Right cardiac atrium (tissue), 5 donors: Measurements from ENCODE around the gene GOLGA5. TPM values are rescaled to one million over a fixed set of nuclear protein-coding genes. Genes with fewer than 3 reads are reported as not detected.
"Not testable (repeated sequence)": the region's sequence is repeated elsewhere in the genome, so short reads cannot be mapped to it uniquely, and the experiment has no call there.

ENCODE experiments used
- ATAC-seq, 2 donors: fragments of 200-7000 bp; cut with Tn5 transposase; one replicate each; pipeline versions ENCODE4 v1.8.0 to v1.9.1; 2020; ENCODE audit warnings: moderate library complexity in 2 of 2, mild to moderate bottlenecking in 1 of 2
- DNase-seq, 3 donors: peaks; one replicate each; pipeline ENCODE4 v3.0.0-alpha.2; 2020
- H3K27ac ChIP-seq: one replicate; pipeline ENCODE4 v1.5.1; 2013; ENCODE audit warnings: mild to moderate bottlenecking, low read length, control low read depth, moderate library complexity
- H3K27me3 ChIP-seq: one replicate; pipeline ENCODE4 v1.6.1; 2013; ENCODE audit not compliant: control insufficient read depth, insufficient read depth
- H3K4me1 ChIP-seq: one replicate; pipeline ENCODE4 v1.6.1; 2013; ENCODE audit warnings: low read length; ENCODE audit not compliant: control insufficient read depth, insufficient read depth
- H3K4me3 ChIP-seq: one replicate; pipeline ENCODE4 v1.5.1; 2013; ENCODE audit warnings: low read length, control low read depth
- H3K9me3 ChIP-seq: one replicate; pipeline ENCODE4 v1.6.1; 2013; ENCODE audit warnings: low read length; ENCODE audit not compliant: control insufficient read depth
- WGBS: extraction: QIAGEN DNeasy Blood & Tissue Kit; methylation state at CpG from one replicate; pipeline ENCODE4 v1.1.7; 2013; 5-methylcytosine and 5-hydroxymethylcytosine counted together
- intact Hi-C, 4 donors: fragments of 100-400 bp; cut with DNase I; formaldehyde crosslinking; loops; one replicate each; pipeline versions ENCODE4 v1.11.0 to v1.14.0; 2022 to 2023
- long read RNA-seq, 4 donors: library from polyadenylated mRNA; unstranded; transcript quantifications; one replicate each; pipeline ENCODE4 v2.0.0, GENCODE V29; 2020 to 2021
- polyA plus RNA-seq: library from polyadenylated mRNA; stranded (reverse); fragments of 200-250 nt; gene quantifications from one replicate; pipeline ENCODE4 v1.2.3, GENCODE V29; 2013
- total RNA-seq, 4 donors: library from RNA; stranded (reverse); fragmentation: NEBNext Ultra II Directional; extraction: Animal tissue kit (Norgen Biotek cat#: 25700); gene quantifications; one replicate each; pipeline ENCODE4 v1.2.1, GENCODE V29; 2021
- donor health status: healthy with polysubstance abuse.
- donor health status: DM: no; HTN: yes; CAD: no.
- donor health status: DM: no; HTN: no; CAD: no.
- donor health status: DM: no; HTN: yes; CAD: no; lungs with severe emphysema.
- donor health status: DM: yes; HTN: yes; CAD: no.

Gene GOLGA5
- total RNA-seq (10 to 100 TPM; 21.0 to 26.7 (median 24.8) TPM), polyA plus RNA-seq (22.9 TPM)
- long read RNA-seq, donor 1, transcript GOLGA5-201 (13 exons, 2,969 nt) = major isoform, 66 of 76 reads
- long read RNA-seq, donor 1, partial matches to known transcripts = 2 of 76 reads
- long read RNA-seq, donor 1, other reads (novel, unspliced or antisense) = 8 of 76 reads
- long read RNA-seq, donor 2, transcript GOLGA5-201 (13 exons, 2,969 nt) = major isoform, 21 of 26 reads
- long read RNA-seq, donor 2, partial matches to known transcripts = 2 of 26 reads
- long read RNA-seq, donor 2, other reads (novel, unspliced or antisense) = 3 of 26 reads
- long read RNA-seq, donor 3, transcript GOLGA5-201 (13 exons, 2,969 nt) = major isoform, 156 of 196 reads
- long read RNA-seq, donor 3, partial matches to known transcripts = 22 of 196 reads
- long read RNA-seq, donor 3, other reads (novel, unspliced or antisense) = 18 of 196 reads
- long read RNA-seq, donor 4, transcript GOLGA5-201 (13 exons, 2,969 nt) = major isoform, 19 of 21 reads
- long read RNA-seq, donor 4, partial matches to known transcripts = 0 of 21 reads
- long read RNA-seq, donor 4, other reads (novel, unspliced or antisense) = 2 of 21 reads

DNA sequence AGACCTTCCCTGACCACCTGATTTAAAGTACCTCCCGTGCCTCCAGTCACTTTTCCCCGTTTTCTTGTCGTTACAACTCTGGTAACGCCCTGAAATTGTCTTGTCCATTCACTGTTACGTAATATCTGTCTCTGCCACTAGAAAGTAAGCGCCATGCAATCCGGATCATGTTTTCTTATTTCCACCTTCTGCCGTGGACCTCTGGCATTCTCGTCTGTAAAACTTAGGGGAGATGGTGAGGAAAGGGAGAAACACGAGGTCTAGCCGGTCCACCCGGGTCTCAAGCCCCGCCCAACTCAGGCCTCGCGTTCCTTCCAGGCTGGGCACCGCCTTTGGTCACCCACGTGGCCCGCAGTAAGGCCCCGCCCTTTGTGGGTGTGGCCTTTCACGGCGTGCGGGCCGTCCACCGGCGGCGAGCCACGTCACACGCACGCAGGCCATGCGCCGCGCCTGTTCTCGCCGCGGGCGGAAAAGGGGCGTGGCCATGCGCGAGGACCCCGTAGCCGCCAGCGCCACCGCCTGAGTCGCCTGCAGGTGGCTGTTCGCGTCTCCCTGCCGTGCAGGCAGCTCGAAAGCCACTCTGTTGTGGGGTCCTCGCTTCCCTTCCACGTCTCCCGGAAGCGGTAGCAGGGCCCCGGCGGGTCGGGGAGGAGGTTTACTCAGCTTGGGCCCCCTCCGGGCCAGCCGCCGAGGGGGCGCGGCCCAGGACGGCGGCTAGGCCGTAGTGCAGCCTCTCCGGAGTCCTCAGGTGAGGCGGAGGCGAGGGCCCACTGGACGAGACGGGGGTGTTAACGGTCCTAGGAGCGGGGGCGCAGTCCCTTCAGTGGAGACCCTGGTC is at the start of gene GOLGA5:
GOLGA5 (plus strand) TSS at position 597 of the 838 bp plus-strand sequence. CDS start 3,133 bp downstream, outside the sequence.
- Histone ChIP-seq H3K4me1 (no peaks in the 10 kb centered on the region), H3K27me3 (no peaks in the 10 kb centered on the region), H3K4me3 (peak within 1 kb of the TSS; percentile 85), H3K27ac (peak within 1 kb of the TSS; percentile 77), H3K9me3 (no peaks in the 10 kb centered on the region)
- 1% methylated on average over 71 of the region's 71 CpGs for WGBS
- intact Hi-C loops = no loop called here
- DNase-seq (peak; percentile 98 to 100 (median 99)), ATAC-seq (peak; percentile 99)

DNA sequence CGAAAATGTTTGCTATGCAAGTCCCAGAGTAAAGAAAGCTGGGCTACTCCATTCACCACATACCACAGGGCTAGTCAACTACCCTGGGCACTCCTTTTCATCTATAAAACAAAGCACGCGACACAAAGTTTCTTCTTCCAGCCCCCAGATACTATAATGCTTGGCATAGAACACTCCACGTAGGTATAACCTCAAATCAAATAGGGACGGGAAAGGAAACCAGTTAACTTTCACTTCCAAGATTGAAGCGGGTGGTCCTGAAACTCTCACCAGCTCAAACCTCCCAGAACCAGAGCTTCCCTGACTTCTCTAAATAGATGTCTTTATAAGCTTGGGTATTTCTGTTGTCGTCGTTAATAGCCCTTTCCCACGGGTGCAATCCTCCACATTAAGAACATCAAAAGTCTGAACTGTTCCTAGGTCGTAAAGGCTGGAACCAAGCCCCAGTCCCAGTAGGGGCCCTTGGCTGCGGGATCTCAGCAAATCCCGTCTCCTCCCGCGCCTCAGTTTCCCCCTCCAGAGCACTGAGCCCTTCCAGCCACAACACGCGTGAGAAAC is 46.3 kb upstream of the GOLGA5 start:
- DNase-seq (no peak), ATAC-seq (peak; percentile 3 to 9)
- Histone ChIP-seq H3K4me3 (peak overlapping the region; percentile 62), H3K27ac (peak overlapping the region; percentile 88), H3K27me3 (no peaks in the 10 kb centered on the region), H3K9me3 (no peaks in the 10 kb centered on the region), H3K4me1 (no peaks in the 10 kb centered on the region)
- WGBS = 3% methylated on average over 16 of the region's 16 CpGs
- intact Hi-C loops = no loop called here

DNA sequence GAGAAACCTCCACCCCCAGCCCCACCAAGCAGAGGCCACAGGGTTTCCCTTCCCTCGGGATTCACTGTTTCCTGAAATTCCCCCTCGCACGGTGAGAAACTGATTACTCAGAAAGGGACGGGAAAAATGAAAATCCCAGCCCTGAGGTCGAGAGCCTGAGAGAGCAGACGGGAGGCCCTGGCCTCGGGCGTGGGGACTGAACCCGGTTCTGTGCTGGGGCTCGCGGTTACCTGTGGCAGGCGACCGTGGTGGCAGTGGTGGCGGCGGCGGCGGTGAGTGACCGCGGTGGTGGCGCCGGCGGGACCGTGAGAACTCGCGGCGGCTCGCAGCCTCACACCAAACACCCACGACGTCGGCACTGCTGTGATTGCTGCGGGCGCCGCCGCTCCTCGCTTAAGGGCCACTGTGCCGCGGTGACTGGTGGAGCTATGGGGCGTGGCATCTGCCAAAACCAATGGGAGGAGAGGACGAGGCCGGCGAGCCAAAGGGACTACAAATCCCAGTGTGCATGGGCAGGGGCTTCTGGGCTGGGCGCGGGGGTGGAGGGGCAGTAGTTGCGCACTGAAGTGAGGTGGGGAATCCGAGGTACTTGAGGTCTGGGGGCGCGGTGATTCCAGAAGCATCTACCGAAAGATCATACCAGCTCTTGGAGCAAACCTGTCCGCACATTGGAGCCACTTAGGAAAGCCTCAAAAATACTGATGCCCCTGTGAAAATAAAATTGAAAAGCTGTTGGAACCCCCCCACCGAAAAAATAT is 45.7 kb upstream of the GOLGA5 start, which contains the start of gene LGMN:
LGMN (minus strand) TSS at position 369 of the 758 bp plus-strand sequence. CDS start 15,841 bp downstream, outside the sequence.
- Histone ChIP-seq H3K27me3 (no peaks in the 10 kb centered on the region), H3K4me1 (no peaks in the 10 kb centered on the region), H3K9me3 (no peaks in the 10 kb centered on the region), H3K27ac (peak within 1 kb of the TSS; percentile 88), H3K4me3 (peak within 1 kb of the TSS; percentile 62)
- intact Hi-C loops = no loop called here
- ATAC-seq = peak; percentile 99 to 100
- 2% methylated on average over 50 of the region's 50 CpGs for WGBS
- DNase-seq = peak; percentile 98 to 99 (median 98)

- H3K27me3 ChIP-seq, DNase-seq, H3K4me3 ChIP-seq, intact Hi-C loops, H3K4me1 ChIP-seq, H3K9me3 ChIP-seq, ATAC-seq: not testable (repeated sequence)
- WGBS = 80% methylated on average over 10 of the region's 10 CpGs
- peak overlapping the region; percentile 5 for H3K27ac ChIP-seq
Measured at GRCh38 chr14:92750222-92750728, 43.8 kb upstream of the GOLGA5 start.

DNA sequence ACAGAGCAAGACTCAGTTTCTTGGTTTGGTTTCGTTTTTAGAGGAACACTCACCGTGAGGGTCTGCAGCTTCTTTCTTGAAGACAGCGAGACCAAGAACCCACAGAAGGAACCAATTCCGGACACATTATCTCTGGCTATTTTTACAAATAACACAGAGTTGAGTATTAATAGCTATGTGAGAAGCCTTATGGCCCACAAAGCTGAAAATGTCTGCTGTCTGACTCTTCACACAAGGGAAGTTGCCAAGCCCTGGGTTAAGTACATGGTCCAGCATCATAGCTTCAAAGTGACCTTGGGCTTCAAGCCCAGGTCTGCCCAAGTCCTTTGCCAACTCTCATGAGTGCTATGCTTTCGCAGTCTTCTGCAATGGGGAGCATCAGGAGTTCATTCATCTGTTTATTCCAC is 43.1 kb upstream of the GOLGA5 start:
- no peaks in the 10 kb centered on the region for H3K27me3 ChIP-seq
- H3K4me3 ChIP-seq = no peak overlapping the region
- peak overlapping the region; percentile 56 for H3K27ac ChIP-seq
- intact Hi-C loops = no loop called here
- H3K9me3 ChIP-seq = no peaks in the 10 kb centered on the region
- 53% methylated on average over 5 of the region's 5 CpGs for WGBS
- peaks cover 4% of the 10 kb centered on the region for H3K4me1 ChIP-seq
- ATAC-seq (peak; percentile 12 to 45), DNase-seq (peak in 2 of 3 donors; percentile 45 to 56)

- intact Hi-C loops = no loop called here
- Histone ChIP-seq H3K4me1 (peaks cover 4% of the 10 kb centered on the region), H3K27me3 (no peaks in the 10 kb centered on the region), H3K4me3 (no peak overlapping the region), H3K27ac (peak overlapping the region; percentile 43), H3K9me3 (no peaks in the 10 kb centered on the region)
- DNase-seq (no peak), ATAC-seq (no peak)
- 40% methylated on average over 4 of the region's 4 CpGs for WGBS
Measured at GRCh38 chr14:92751819-92752218, 42.3 kb upstream of the GOLGA5 start.

DNA sequence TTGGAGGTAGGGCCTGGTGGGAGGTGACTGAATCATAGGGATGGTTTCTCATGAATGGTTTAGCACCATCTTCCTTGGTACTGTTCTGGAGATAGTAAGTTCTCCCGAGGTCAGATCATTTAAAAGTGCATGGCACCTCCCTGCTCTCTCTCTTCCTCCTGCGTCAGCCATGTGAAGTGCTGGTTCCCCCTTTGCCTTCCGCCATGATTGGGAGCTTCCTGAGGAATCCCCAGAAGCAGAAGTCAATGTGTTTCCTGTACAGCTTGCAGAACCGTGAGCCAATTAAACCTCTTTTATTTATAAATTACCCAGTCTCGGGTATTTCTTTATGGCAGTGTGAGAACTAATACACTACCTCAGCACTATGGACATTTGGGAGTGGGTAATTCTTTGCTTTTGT is 40.9 kb upstream of the GOLGA5 start:
- DNase-seq (peak in 1 of 3 donors; percentile 55), ATAC-seq (no peak)
- intact Hi-C loops = no loop called here
- Histone ChIP-seq H3K9me3 (no peaks in the 10 kb centered on the region), H3K27me3 (no peaks in the 10 kb centered on the region), H3K4me1 (peaks cover 4% of the 10 kb centered on the region), H3K27ac (no peak overlapping the region), H3K4me3 (no peak overlapping the region)
- 64% methylated on average over 5 of the region's 5 CpGs for WGBS

- Histone ChIP-seq H3K27ac (no peak overlapping the region), H3K9me3 (no peaks in the 10 kb centered on the region), H3K4me3 (no peak overlapping the region), H3K4me1 (peaks cover 4% of the 10 kb centered on the region), H3K27me3 (no peaks in the 10 kb centered on the region)
- ATAC-seq (peak in 1 of 2 donors; percentile 11), DNase-seq (no peak)
- intact Hi-C loops = no loop called here
- 70% methylated on average over 1 of the region's 1 CpG for whole genome bisulfite sequencing
Measured at GRCh38 chr14:92754966-92755365, 39.1 kb upstream of the GOLGA5 start.

GRCh38 chr14:92755495-92755894 is 38.6 kb upstream of the GOLGA5 start:
- DNase-seq (no peak), ATAC-seq (peak; percentile 22 to 48)
- H3K4me1 ChIP-seq = peaks cover 4% of the 10 kb centered on the region
- H3K27ac ChIP-seq = no peak overlapping the region
- no peak overlapping the region for H3K4me3 ChIP-seq
- no peaks in the 10 kb centered on the region for H3K9me3 ChIP-seq
- intact Hi-C loops = no loop called here
- 46% methylated on average over 3 of the region's 3 CpGs for WGBS
- no peaks in the 10 kb centered on the region for H3K27me3 ChIP-seq

DNA sequence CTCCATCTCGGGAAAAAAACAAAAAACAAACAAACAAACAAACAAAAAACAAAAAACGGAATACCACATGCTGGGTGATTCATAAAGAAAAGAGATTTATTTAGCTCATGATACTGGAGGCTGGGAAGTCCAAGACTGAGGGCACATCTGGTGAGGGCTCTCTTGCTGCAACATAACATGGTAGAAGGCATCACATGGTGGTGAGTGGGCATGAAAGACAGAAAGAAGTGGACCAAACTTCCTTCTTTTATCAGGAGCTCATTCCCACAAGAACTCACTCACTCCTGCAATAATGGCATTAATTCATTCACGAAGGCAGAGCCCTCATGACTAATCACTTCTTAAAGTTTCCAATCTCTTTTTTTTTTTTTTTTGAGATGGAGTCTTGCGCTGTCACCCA is 37.7 kb upstream of the GOLGA5 start:
- DNase-seq (no peak), ATAC-seq (no peak)
- intact Hi-C loops = no loop called here
- 93% methylated on average over 4 of the region's 4 CpGs for WGBS
- no peaks in the 10 kb centered on the region for H3K27me3 ChIP-seq
- H3K4me1 ChIP-seq = peaks cover 4% of the 10 kb centered on the region
- no peaks in the 10 kb centered on the region for H3K9me3 ChIP-seq
- no peak overlapping the region for H3K27ac ChIP-seq
- H3K4me3 ChIP-seq = no peak overlapping the region
